GM21447 (cell line): ENCODE results near the gene BRMS1.
"Not testable (repeated sequence)": the region's sequence is repeated elsewhere in the genome, so short reads cannot be mapped to it uniquely, and the experiment has no call there.

Source experiments
- ATAC-seq: cut with Tn5 transposase; IDR thresholded peaks from one replicate; pipeline ENCODE4 v1.9.1; 2021; ENCODE audit not compliant: unreplicated experiment

BRMS1 gene

DNA sequence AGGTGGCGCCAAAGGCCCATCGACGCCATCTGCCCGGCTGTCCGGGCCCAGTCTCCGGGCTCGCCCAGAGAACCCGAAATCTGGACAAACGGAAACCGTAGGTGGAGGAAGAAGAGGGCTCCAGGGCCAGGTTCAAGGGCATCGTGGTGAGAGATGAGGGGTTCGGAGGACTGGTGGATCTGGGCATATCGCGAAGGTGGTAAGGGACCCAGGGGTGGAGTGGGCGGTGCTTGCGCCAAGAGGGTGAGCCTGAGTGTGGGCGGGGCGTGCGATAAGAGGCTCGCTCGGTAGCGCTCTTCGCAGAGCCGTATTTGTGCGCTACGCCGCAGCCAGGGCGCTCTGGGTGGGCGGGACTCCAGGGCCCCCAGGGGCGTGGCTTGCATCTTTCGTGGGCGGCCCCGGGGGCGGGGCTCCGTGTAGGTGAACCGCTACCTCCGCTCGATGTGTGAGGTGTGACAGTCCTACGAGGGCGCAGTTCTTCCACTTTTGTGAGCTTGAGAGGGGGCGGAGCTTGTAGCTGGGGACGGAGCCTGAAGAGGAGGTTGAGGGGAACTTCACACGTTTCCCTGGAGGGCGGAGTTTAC lies 32.8 kb downstream of the BRMS1 start:
- peak; percentile 66 for ATAC-seq

- no peak for ATAC-seq
These were observed 33.4 kb downstream of the BRMS1 start for GRCh38 chr11:66311470-66311964.

DNA sequence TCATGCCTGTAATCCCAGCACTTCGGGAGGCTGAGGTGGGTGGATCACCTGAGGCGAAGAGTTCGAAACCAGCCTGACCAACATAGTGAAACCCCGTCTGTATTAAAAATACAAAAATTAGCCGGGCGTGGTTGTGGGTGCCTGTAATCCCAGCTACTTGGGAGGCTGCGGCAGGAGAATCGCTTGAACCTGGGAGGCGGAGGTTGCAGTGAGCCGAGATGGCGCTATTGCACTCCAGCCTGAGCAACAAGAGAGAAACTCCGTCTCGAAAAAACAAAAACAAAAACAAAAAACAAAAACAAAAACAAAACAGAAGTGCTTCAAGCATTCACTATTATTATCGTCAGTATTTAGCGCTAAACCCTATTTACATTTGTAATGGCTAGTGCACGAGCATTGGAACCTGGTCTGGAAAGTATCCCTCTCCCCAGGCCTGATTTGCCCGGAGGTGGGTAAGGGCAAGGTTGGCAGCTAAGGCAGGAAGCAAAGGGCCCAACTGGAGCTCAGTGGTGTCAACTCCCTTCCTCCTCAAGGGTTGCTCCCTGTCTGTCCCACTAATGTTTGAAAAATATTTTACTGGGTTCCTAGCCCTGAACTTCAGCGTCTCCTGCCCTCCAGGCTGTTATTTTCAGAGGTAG lies 34.0 kb downstream of the BRMS1 start:
- ATAC-seq, result not testable (repeated sequence)

DNA sequence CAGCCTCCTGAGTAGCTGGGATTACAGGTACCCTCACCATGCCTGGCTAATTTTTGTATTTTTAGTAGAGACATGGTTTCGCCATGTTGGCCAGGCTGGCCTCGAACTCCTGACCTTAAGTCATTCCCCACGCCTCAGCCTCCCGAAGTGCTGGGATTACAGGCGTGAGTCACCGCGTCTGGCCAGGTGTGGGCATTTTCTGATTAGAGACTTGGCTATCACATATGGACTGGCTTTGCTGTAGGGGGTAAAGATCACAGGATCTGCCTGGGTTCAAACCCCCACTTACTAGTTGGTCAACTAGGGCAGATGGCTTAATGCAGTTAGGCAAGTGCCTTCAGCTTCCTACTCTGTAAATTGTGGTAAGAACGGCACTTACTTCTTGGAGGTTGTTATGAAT lies 34.6 kb downstream of the BRMS1 start:
- no peak for ATAC-seq

DNA sequence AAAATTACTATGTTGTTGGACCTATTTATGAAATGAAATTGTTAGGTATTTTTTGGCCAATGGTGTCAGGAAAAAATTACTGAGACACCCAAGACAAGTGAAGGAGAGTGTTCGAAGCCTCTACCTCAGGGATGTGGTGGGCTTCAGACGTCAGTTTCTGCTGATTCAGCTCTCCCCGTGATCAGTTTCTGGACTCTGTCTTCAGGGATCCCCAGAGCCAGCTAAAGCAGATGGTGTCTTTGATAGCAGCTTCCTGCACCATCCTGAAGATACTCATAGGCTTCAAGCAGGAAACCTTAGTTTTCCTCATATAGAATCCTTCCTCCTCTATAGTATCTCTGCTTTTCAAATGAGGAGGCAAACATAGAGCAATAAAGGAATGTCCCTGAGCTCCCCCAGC lies 35.4 kb downstream of the BRMS1 start:
- no peak for ATAC-seq

DNA sequence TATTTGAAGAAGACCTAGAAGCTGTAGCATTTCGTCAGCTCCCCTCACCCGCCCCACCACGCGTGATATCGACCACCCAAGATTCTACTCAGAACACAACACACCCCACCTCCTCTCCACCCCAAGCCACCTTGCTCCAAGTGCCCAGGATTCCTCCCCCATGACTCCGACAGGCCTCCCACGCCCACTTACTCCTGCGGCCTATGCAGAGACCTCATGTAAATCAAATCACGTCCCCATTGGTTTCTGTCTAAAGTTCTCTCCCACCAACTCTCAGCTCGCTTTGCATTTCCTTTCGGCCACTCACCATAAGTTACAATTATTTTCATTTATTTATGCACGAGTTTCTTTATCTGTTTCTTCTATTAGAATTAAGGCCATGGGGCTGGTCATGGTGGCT lies 42.2 kb downstream of the BRMS1 start:
- no peak for ATAC-seq

DNA sequence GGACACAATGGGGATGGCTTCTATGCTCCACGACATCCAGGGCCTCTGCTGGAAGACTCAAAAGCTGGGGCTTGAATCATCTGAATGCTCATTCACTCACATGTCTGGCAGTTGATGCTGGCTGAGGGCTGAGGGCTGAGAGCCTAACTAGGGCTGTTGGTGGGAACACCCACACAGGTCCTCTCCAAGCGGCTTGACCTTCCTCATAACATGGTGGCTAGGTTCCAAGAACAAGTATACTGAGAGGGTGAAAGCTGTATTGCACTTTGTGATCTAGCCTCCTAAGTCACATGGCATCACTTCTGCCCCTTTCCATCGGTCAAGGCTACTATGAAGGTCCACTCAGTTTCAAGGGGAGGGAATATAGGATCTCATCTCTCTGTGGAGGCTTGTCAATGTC lies 45.7 kb downstream of the BRMS1 start:
- ATAC-seq, result no peak

- ATAC-seq, result no peak
These were observed 47.3 kb downstream of the BRMS1 start for GRCh38 chr11:66297610-66298009.

DNA sequence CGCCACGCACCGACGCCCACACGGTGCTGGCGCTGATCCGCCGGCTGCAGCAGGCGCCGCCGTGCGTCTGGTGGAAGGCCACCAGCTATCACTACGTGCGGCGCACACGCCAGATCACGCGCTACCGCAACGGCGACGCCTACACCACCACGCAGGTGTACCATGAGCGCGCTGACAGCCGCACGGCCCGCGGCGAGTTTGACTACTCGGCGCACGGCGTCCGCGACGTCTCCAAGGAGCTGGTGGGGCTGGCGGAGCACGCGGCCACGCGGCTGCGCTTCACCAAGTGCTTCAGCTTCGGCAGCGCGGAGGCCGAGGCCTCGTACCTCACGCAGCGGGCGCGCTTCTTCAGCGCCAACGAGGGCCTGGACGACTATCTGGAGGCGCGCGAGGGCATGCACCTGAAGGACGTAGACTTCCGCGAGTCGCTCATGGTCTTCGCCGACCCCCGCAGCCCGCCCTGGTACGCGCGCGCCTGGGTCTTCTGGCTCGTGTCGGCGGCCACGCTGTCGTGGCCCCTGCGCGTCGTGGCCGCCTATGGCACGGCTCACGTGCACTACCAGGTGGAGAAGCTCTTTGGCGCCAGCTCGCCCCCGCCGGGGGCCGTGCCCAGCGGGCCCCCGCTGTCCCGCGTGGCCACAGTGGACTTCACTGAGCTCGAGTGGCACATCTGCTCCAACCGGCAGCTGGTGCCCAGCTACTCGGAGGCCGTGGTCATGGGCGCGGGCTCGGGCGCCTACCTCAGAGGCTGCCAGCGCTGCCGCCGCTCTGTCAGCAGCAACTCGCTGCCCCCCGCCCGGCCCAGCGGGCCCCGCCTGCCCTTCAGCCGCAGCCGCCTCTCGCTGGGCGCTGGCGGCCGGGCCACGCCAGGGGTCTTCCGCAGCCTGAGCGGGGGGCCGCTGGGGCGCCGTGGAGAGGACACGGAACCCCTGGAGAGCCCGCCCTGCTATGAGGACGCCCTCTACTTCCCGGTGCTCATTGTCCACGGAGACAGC lies 50.0 kb downstream of the BRMS1 start:
- ATAC-seq, result no peak

- ATAC-seq, result no peak
These were observed 50.9 kb downstream of the BRMS1 start for GRCh38 chr11:66293777-66294625.

DNA sequence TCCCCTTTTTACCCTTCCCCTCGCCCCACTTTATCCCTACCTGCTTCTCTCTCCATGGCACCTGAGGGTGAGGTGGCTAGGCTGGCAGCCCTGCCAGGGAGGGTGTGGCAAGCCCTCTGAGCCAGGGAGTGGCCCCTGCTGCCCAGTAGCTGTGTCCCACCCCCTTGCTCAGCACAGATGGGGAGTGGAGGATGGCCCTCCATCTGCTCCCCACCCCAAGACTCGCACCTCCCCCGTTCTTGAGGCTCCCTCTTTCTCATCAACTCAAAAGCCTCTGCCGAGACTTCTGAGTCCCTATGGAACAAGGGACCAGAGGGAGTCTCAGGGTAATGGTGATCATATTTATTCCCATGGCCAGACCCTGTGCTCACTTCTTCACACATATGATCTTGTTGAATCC lies 51.6 kb downstream of the BRMS1 start:
- no peak for ATAC-seq

DNA sequence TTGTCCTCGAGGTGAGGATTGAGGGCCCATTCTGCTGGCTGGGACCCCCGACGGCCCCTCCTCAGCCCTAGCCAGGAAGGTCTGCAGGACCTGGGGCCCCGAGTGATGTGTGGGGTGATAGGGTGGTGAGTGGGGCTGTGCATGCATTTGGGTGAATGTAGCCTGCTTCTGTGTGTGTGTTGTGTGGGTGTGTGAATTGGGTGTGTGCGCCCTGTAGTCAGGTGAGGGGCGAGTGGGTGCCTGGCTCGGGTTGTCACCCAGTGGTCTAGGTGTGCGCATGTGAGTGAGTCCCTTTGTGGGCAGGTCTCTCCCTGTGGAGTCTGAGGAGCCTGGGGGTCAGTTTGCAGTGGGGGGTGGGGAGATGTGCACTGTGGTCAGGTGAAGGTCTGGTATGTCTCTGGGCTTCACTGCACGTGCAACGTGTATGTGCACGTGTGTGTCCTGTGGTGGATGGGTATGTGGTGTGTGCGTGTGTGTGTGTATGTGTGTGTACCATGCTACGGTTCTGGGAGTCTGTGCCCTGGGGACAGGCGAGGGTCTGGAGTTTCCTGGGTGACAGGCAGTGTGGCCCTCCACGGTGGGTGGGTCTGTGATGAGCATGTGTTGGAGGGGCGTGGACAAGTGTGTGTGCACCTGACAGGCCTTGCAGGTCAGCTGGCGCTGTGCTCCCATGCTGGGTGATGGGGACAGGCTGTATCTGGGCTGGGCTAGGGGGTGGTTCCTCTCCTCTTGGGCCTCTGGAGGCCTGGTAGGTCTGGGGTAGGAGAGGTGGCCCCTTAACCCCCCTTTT lies 52.2 kb downstream of the BRMS1 start:
- no peak for ATAC-seq

DNA sequence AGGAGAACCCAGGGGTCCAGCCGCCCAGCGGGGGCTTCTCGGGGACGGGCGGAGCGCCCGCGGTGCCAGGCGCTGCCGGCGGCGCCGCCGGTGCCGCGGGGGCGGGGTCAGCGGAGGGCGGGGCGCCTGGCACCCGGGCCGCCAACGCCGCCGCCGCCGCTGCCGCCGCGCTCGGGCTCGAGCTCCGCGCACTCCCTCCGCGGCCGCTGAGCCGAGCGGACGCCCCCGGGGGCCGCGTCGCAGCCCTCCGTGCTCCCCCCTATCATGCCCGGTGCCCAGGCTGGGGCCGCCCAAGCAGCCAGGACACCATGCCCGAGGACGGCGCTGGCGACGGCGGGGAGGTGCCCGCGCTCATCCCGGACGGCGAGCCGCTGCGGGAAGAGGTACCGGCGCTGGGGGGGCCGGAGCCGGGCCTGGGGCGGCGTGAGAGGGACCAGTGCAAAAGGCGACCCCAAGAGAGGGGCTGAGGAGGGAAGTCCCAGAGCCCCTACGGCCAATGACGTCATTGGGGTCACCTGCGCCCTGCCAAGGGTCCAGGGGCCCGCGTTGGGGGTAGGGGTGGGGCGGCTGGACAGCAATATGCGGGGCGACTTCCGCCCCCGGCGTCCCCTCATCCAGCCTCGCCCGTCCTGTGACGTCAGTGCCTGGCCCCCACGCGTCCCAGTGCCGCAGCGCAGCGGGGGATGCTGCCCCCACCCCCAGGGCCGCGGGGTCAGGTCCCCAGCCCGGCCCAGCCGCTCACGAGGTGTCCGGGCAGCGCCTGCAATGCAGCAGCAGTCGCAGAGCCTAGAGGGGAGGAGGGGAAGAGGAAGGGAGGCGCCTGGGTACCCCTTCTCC lies 53.0 kb downstream of the BRMS1 start, which contains the start of gene TMEM151A:
Gene TMEM151A, plus strand, starts transcription at position 189 of the 837 bp plus-strand sequence. Its CDS starts 120 bp downstream, at position 309.
- no peak for ATAC-seq

DNA sequence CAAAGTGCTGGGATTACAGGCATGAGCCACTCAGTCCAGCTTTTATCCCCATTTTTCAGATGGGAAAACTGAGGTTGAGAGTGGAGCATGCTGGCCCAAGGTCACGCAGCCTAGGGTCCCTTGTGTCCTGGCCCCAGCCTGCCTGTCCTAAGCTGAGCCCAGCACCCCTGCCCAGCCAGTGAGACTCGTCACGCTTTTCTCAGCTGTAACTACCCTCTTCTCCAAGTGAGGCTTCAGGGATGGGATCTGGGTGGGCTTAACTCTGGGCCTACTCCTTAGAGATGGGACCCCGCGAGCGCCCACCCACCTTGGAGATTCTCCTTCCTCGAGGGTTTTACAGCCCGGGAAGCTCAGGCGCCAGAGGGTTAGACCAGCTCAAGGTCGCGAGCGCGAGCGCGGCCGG lies 53.6 kb downstream of the BRMS1 start:
- ATAC-seq, result no peak

DNA sequence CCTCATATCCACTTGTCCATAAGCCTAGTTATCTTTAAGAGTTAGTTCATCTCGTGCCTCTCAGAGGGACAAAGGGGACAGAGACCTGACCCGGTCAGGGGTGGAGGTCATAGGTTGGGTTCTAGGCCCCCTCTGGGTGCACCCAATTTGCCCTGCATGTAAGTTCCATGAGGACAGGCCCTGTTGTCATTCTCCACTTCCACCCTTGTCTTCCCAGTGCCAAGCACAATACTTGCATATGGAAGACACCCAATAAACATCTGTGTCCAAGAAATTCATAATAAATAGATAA lies 54.6 kb downstream of the BRMS1 start:
- ATAC-seq, result no peak

DNA sequence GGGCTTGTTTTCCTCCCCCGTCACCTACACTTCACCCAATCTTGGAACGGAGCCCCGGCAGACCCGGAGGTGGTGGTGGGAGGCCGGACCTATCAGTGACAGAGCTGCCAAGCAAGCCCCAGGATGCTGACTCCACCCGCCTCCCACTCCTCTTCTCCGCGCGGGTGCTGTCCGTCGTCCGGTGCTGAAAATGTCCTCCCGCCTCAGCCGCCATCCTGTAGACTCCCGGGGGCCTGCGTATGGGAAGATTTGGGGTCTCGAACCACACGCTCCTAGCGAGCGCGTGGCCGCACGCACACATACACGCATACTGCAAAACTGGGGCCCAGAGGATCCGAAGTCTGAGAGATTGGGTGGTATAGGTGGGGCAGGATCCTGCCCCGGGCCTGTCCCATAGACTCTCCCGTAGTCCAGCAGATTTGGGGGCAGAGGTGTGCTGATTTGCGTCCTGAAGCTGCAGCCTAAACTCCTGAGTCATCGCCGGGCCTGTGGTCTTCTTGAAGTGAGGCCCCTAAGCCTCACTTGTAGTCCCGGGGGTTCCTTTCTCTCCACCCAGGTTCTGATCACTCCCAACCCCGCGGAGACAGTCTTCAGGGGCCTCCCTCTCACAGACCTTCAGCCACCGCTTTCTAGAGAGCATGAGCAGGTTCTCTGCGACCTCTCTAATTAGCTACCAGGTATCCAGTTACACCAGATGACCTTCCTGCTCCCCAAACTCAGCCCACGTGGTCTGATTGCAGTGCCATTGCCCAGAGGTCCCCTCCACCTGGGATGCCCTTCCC lies 55.2 kb downstream of the BRMS1 start:
- peak; percentile 42 for ATAC-seq

DNA sequence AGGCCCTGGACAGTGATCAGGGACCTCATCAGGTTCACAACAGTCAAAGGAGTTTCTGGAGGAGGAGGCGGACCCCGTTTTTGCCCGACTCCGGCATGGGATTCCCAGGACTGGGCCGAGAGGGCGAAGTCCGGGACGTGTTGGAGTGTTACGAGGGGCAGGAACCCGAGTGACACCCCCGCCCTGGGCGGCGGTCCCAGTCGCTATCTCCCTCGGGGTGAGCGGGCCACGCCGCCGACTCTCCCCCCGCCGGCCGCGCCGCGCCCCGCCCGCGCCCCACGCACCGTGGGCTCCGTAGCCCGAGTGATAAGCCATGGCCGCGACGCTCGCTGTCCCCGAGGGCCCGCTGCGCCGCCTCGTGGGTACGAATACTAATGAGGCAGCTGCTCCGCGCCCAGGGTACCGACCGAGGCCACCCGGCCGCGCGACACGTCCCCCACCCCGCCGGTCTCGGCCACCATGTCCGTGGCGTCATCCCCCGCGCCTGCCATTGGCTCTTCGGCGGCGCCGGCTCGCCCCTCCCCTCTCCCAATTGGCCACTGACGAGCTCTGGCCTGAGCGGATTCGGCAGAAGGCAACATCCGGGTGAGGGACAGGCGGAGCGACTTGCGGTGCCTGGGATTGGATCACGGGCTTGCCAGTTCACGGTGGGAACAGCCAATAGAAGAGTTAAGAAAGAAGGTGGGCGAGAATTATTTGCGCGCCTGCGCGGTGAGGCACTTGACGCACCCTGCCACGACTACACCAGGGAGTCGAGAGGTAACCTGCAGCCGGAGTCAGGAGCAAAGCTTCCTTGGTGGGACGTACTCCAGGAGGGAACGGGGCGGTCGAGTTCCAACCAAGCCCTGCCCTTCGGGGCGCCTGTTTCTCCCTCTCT lies 56.0 kb downstream of the BRMS1 start, which contains the start of gene YIF1A:
Gene YIF1A, minus strand, starts transcription at position 473 of the 877 bp plus-strand sequence. Its CDS starts 158 bp downstream, at position 315.
- ATAC-seq, result peak; percentile 91
